GM18511 (cell line): ENCODE data around the gene DGUOK.
A peak's percentile ranks its signal among the peaks of the same experiment; 100 is the strongest.
"Not testable (repeated sequence)": the region's sequence is repeated elsewhere in the genome, so short reads cannot be mapped to it uniquely, and the experiment has no call there.

Source experiments
- ATAC-seq: cut with Tn5 transposase; IDR thresholded peaks from one replicate; pipeline ENCODE4 v1.9.1; 2021; ENCODE audit warnings: mild to moderate bottlenecking, moderate library complexity; ENCODE audit not compliant: unreplicated experiment

The DGUOK gene

DNA sequence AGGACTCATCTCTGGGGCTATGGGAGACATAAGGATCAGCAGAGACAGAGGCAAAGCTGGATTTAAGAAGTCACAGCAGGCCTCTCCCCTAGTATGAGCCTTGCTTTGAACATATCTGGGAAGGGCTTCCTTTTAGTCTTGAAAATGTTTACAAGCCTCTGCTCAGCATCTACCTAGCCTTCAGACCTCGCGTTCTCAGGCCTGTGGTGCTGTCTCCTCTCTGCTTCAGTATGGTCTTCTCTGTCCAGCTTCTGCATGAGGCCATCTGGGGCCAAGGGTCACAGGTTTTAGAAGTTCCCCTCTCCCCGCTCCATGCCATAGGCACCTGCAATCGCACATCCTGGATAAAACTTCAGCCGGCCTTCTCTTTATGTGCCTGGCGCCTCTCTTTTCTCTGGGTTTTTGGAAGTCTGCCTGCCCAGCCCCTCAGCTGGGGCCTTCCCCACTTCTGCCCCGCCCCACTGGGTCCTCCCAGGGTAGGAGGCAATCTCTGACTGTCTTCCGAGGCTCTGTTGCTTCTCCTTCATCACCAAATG is 26.8 kb upstream of the DGUOK start:
- no peak for ATAC-seq

DNA sequence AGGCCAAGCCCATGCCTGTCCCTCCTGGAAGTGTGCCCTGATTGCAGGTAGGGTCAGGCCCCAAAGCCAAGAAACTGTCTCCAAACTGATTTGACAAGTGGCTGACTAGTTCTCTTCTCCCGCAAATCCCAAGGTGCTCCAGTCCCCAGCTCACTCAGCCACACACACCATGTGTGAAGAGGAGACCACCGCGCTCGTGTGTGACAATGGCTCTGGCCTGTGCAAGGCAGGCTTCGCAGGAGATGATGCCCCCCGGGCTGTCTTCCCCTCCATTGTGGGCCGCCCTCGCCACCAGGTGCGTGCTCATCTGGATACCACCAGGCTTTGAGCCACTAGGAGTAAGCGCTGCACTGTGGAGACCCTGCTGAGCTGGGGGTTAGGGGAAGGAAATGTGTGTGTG is 25.5 kb upstream of the DGUOK start:
- ATAC-seq: no peak

DNA sequence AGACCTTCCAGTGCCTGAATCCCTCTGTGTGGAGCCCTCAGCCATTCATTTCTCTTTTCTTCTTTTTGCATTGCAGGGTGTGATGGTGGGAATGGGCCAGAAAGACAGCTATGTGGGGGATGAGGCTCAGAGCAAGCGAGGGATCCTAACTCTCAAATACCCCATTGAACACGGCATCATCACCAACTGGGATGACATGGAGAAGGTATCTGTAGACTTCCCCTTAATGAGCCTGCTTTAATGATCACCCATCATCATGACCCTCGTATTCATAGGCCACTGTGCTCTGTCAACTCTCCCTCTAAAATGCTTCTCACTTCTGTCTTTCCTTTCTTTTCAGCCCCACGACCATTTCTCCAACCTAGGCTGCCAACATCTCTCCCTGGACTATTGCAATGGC is 24.4 kb upstream of the DGUOK start:
- ATAC-seq: no peak

DNA sequence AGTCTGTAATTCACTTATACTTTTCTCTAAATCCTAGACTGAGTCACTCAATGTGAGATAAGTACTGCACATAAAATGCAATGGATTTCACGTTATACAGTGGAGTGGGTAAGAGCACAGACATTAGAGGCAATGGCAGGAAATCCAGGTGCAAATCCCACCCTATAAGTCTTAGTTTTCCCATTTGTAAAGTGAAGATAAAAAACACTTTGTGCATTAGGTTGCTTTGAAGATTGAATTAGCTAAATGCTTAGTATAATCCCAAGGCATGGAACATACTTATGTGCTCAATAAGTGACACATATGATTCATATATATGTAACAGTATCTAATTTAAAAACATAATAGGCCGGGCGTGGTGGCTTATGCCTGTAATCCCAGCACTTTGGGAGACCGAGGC is 23.4 kb upstream of the DGUOK start:
- no peak for ATAC-seq

DNA sequence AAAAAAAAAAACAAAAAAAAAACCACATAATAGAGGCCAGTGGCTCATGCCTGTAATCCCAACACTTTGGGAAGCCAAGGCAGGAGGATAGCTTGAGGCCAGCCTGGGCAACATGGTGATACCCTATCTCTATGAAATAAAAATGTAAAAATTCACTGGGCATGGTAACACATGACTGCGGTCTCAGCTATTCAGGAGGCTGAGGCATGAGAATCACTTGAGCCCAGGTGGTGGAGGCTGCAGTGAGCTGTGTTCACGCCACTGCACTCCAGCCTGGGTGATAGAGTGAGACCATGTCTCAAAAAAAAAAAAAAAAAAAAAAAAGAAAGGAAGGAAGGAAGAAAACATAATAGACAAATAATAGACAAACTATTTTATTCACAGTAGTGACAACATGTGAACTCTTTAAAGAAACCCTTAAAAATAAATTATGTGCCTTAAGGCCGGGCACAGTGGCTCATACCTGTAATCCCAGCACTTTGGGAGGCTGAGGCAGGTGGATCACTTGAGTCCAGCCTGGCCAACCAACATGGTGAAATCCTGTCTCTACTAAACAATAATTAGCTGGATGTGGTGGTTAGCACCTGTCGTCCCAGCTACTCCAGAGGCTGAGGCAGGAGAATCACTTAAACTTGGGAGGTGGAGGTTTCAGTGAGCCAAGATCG is 22.6 kb upstream of the DGUOK start:
- ATAC-seq: not testable (repeated sequence)

GRCh38 chr2:73904952-73905351 is 21.7 kb upstream of the DGUOK start:
- ATAC-seq: no peak

DNA sequence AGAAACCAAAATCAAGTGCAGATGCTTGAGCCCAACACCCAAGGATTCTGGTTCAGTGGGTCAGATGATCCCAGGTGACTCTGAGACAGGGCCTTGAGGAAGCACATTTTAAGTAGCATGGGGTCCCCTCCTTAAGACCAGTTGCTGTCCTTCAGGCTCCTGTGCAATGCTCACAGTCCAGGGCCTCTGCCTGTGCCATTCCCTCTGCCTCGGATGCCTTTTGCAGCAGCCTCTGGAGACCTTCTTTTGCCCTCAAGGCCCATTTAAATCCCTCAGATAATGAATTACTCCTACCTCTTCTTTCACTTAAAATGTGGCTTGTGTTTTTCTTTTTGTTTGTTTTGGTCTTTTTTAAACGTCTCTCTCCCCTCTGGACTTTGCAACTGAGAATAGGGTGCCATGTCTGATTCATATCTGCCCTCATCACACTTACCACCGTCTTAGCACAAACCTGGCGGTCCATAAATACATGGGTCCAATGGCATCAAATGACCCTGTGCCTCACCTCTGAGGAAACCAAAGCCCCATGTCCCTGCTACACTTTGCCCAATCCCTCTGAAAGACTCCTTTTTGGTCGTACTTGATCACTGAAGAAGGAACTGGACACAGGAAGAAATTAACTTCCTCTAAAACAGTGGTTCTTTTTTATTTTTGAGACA is 19.7 kb upstream of the DGUOK start:
- no peak for ATAC-seq

DNA sequence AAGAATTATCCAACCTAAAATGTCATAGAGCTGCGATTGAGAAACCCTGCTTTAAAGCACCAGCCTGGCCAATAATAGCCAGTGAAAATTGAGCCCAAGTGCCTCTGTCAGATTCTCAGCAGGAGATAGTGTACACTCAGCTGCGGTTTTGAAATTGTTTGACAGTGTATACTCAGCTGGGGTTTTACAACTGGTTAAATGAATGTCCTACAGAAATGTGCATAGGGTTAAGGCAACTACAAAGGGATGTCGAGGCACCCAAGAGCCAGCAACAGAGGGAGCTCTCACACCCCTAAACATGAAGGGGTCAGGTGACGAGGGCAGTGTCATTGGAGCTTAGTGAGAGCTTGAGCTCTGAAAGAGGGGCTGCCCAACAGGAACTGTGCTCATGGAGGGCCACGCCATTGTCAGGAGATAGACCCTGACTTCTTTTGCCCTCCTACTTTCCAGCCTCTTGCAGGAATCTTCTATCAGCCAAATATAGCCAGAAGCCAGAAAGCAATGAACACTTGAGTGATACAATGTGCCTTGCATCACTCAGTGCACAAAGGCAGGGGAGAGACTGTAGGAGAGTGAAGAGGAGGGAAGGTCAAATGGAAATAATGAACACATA is 18.7 kb upstream of the DGUOK start:
- ATAC-seq: peak; percentile 57

DNA sequence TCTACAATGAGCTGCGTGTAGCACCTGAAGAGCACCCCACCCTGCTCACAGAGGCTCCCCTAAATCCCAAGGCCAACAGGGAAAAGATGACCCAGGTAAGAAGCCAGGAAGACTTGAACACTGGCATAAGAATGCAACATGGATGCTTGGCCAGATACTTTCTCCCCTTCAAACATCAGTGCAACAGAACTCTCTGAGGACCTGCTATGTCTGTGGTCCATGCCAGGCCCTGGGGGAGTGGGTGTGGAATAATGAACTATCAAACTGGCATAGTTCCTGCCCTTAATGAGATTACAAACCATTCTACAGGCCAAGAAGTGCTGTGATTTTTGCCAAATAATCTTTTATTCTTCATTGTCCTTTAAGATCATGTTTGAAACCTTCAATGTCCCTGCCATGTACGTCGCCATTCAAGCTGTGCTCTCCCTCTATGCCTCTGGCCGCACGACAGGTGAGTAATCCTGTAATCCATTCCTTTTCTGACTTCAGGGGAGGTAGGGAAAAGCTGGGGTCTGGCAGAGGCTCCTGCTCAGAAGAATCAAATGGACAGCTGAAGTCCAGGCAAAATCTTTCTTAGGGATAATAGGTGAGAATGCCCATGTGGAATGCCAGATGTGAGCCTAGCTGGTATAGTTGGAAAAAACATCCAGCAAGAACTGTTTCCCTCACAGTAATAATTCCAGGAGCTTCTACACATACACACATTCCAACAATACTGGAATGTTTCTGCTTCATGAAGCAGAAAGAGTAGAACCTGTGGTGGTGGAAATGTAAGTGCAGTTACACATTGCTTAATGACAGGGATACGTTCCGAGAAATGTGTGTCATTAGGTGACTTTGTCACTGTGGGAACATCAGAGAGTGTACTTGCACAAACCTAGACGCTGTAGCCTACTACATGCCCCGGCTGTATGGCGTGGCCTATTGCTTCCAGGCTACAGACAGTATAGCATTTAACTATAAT is 17.7 kb upstream of the DGUOK start:
- ATAC-seq: no peak

- no peak for ATAC-seq
These were observed 15.7 kb upstream of the DGUOK start for GRCh38 chr2:73910873-73911547.

DNA sequence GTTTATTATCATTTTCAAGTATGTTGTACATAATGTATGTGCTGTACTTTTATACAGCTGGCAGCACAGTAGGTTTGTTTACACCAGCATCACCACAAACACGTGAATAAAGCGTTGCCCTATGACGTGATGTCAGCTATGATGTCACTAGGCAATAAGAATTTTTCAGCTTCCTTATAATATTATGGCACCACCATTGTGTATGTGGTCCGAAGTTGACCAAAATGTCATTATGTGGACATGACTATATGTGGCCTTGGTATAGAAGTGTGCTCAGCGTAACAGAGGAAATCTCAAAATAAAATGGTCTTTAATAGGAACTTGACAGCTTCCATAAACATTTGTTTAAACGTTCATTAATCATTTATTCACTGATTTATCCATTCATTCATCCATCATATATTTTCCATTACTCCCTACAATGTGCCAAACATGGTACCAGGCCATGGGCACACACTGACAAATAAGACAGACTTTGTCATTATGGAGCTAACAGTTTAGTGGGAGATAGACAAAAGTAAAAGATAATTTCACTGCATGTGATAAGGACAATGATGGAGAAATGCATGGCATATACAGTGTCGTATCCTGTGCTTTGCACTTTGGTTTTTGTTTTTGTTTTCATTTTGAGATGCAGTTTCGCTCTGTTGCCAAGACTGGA is 15.0 kb upstream of the DGUOK start:
- ATAC-seq: no peak

DNA sequence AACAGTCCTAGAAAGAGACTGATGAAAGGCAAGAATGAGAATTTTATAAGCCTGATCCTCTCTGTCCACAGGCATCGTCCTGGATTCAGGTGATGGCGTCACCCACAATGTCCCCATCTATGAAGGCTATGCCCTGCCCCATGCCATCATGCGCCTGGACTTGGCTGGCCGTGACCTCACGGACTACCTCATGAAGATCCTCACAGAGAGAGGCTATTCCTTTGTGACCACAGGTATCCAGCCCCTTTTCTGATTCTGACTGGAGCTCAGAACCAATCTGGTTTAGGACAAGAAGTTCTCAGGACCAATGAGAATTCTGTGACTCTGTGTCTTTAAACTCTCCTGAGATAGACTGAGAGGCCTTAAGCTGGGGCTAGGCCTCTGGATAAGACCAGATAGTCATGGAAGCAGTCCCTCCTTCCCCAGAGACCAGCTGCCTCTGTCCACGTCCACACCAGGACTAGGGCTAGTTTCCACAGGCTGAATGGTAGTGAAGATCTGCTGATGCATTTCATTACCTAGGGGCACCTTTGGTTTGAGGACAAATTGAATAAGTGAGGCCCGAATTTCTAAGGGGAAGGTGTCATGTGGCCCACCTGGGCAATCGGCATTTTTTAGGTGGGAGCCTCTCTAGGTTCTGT is 13.1 kb upstream of the DGUOK start:
- no peak for ATAC-seq

GRCh38 chr2:73914667-73915066 is 12.0 kb upstream of the DGUOK start:
- ATAC-seq: no peak

- no peak for ATAC-seq
These were observed 11.2 kb upstream of the DGUOK start for GRCh38 chr2:73915437-73915993.

DNA sequence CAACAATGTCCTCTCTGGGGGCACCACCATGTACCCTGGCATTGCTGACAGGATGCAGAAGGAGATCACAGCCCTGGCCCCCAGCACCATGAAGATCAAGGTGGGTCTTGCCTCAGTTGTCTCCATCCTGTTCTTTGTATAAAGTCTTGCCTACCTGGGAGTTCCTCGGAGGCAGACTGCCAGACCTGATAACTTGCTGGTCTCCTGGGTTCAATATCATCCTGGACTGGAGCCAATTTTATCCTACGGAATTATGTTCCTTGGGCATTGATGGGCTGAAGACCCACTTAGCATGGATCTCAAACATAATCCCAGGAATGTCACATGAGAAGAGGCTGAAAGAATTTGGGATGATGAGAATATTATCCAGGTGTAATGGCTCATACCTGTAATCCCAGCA is 10.0 kb upstream of the DGUOK start:
- ATAC-seq: no peak

DNA sequence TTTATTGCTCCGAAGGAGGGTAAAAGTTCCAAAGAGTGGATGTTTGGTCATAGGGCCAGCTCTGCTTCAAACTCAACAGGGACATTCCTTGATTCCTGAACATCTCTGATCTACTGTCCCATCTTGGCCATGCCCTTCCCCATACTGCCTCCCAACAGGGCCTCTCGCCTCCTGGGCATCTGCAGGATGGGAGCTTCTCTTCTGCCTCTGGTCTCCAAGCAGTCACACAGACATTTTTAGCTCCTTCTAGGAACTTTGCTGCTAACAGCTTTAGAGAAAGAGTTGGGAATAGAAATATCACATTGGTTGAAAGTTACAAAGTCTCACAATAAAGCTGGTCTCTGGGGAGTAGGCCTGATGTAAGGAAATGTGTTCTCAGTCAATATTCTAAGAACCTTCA is 9.4 kb upstream of the DGUOK start:
- no peak for ATAC-seq

DNA sequence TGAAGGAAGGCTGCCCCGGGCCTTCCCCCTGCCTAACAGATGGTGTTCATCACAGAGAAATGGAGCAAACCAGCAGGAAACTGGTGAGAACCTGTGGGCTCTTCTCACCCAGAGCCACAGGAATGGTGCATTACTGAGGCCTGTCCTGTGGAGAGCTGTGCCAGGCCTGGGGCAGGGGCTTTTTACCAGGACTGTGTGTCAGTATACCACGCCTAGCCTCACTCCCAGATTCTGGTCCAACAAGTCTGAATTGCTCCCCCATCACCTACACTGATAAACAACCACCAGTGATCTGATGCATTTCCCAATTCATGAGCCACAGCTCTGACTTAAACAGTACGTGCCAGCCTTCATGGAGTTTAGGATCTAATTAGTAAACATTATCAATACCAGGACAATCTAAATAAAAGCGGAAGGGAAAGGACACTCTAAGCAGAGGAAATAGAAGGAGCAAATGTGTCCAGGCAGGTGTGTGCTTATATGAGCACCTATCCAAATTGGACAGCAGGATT is 8.9 kb upstream of the DGUOK start:
- ATAC-seq: no peak

DNA sequence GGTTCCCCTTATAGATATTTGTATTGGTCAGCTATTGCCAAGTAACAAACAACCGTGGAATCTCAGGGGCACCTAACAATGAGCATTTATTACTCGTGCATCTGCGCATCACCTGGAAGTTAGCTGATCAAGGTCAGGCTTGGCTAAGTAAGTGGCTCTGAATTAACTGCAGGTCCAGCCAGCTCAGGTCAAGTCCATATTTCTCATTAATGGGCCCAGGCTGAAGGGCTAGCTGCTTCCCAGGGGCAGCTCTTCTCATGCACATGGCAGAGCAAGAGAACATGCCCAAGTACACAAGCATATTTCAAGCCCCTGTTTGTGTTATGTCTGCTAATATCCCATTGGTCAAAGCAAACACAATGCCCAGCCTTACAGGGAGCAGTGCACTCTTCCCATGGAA is 7.8 kb upstream of the DGUOK start:
- ATAC-seq: no peak
